GM12892 (cell line): Measurements from ENCODE around the gene AGO3.

Source experiments
- POLR2A ChIP-seq: IDR thresholded peaks from 2 replicates; pipeline ENCODE4 v1.6.1; 2011; ENCODE audit warnings: low read depth, low read length, control low read depth
- POLR2AphosphoS5 ChIP-seq: IDR thresholded peaks from 2 replicates; pipeline ENCODE4 v1.6.1; 2011; ENCODE audit warnings: low read depth, low read length, control low read depth
- TAF1 ChIP-seq: IDR thresholded peaks from 2 replicates; pipeline ENCODE4 v1.6.1; 2011; ENCODE audit warnings: low read depth, mild to moderate bottlenecking, control low read depth, low read length, borderline replicate concordance

- TF ChIP-seq POLR2A = no peak
- TF ChIP-seq TAF1 = no peak
- TF ChIP-seq POLR2AphosphoS5 = no peak
These were observed 177.4 kb downstream of the AGO3 start for GRCh38 chr1:36108314-36108713.
